Measurements from ENCODE around the gene CCNO. TPM values are rescaled to one million over a fixed set of nuclear protein-coding genes. Genes with fewer than 3 reads are reported as not detected.

The CCNO gene, protein sequence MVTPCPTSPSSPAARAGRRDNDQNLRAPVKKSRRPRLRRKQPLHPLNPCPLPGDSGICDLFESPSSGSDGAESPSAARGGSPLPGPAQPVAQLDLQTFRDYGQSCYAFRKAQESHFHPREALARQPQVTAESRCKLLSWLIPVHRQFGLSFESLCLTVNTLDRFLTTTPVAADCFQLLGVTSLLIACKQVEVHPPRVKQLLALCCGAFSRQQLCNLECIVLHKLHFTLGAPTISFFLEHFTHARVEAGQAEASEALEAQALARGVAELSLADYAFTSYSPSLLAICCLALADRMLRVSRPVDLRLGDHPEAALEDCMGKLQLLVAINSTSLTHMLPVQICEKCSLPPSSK
- 1 to 10 TPM; 1.3 to 6.2 (median 3.9) TPM for total RNA-seq

DNA sequence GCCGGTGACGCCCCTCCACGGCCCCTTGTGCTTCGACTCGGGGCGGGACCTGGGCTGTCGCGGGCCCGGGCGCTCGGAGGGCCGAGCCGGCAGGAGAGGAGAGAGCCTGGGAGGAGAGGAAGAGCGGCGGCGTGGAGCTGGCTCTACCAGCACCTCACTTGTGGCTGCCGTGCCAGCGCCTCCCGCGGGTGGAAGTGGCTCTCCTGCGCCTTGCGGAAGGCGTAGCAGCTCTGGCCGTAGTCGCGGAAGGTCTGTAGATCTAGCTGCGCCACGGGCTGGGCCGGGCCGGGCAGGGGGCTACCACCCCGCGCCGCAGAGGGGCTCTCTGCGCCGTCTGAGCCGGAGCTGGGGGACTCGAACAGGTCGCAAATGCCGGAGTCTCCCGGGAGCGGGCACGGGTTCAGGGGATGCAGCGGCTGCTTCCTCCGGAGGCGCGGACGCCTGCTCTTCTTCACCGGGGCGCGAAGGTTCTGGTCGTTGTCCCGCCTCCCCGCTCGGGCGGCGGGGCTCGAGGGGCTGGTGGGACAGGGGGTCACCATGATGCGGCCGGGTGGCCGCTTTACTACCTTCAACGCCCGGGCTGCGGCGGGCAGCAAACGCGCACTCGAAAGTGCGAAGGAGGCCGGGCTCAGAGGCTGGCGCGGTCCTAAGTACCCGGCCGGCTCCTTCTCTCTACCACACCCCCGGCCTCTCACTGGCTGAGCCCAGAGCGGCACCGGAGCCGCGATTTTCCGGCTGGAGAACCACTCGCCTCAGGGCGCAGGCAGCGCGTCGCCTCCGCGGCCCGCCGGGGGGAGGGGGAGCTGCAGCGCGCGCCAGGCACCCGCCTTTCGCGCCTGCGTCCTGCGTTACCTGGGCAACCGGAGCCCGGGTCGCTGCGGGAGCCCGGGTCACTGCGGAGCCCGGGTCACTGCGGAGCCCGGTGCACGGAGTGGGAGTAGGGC lies at the start of gene CCNO:
TSS of gene CCNO (minus strand) at position 624 of the 944 bp plus-strand sequence. CDS start at position 539, 85 bp downstream.
- peak in 1 of 2 donors; percentile 91 for DNase-seq (ENCODE audit: low spot score in 2 of 2)
- 1% methylated on average over 16 to 31 of the region's 106 CpGs for WGBS, 2 donors
- intact Hi-C loops (cut with DNase I; ENCODE audit: low total_unique reads), result no loop called here
- TF ChIP-seq CTCF (IDR thresholded peaks at IDR 0.05) (no peak), POLR2A (IDR thresholded peaks at IDR 0.05) (no peak)
- peak within 1 kb of the TSS; percentile 27 for H3K4me3 ChIP-seq (ENCODE audit: low read depth, poor library complexity, severe bottlenecking)

DNA sequence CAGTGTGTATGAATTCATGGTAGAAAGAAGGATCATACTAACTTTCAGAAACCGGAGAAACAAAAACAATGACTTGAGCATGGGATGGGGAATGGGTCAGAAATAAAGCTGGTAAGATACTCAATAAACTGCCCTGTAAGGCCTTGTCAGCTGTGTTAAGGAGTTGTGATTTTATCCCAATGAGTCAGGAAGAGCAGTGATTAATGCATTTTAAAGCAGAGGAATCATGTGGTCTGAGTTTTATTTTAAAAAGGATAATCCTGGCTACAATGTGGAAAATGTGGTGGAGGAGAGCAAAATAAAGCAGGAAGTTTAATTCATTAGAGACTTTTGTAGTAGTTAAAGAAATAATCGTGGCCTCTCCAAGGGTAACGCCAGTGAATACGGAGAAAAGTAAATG lies 45.4 kb upstream of the CCNO start:
- intact Hi-C loops (cut with DNase I; ENCODE audit: low total_unique reads), result no loop called here
- TF ChIP-seq POLR2A (IDR thresholded peaks at IDR 0.05) (no peak), CTCF (IDR thresholded peaks at IDR 0.05) (no peak)
- WGBS, 2 donors, result 96% methylated on average over 4 of the region's 4 CpGs
- H3K4me3 ChIP-seq (ENCODE audit: low read depth, poor library complexity, severe bottlenecking), result no peak overlapping the region
- DNase-seq (ENCODE audit: low spot score in 2 of 2), result no peak

GRCh38 chr5:55276771-55277170 lies 43.4 kb upstream of the CCNO start:
- TF ChIP-seq POLR2A (IDR thresholded peaks at IDR 0.05) (no peak), CTCF (IDR thresholded peaks at IDR 0.05) (no peak)
- no peak overlapping the region for H3K4me3 ChIP-seq (ENCODE audit: low read depth, poor library complexity, severe bottlenecking)
- 85 to 88% methylated on average over 1 of the region's 1 CpG for WGBS, 2 donors
- no peak for DNase-seq (ENCODE audit: low spot score in 2 of 2)
- intact Hi-C loops (cut with DNase I; ENCODE audit: low total_unique reads), result no loop called here

- TF ChIP-seq CTCF (IDR thresholded peaks at IDR 0.05) (no peak), POLR2A (IDR thresholded peaks at IDR 0.05) (no peak)
- no peak for DNase-seq (ENCODE audit: low spot score in 2 of 2)
- intact Hi-C loops (cut with DNase I; ENCODE audit: low total_unique reads), result no loop called here
- H3K4me3 ChIP-seq (ENCODE audit: low read depth, poor library complexity, severe bottlenecking), result no peak overlapping the region
- WGBS, 2 donors, result 95 to 98% methylated on average over 3 of the region's 3 CpGs
Observed at GRCh38 chr5:55258339-55258738, 24.9 kb upstream of the CCNO start.

GRCh38 chr5:55254802-55255201 lies 21.4 kb upstream of the CCNO start:
- WGBS, 2 donors, result 94 to 97% methylated on average over 4 of the region's 4 CpGs
- intact Hi-C loops (cut with DNase I; ENCODE audit: low total_unique reads), result no loop called here

More at GRCh38 chr5:55254802-55255201, 21.4 kb upstream of the CCNO start:
- no peak overlapping the region for H3K4me3 ChIP-seq (ENCODE audit: low read depth, poor library complexity, severe bottlenecking)
- TF ChIP-seq POLR2A (IDR thresholded peaks at IDR 0.05) (no peak), CTCF (IDR thresholded peaks at IDR 0.05) (no peak)
- DNase-seq (ENCODE audit: low spot score in 2 of 2), result no peak
